ENCODE measurements around the gene FURIN.
"Not testable (repeated sequence)": the region's sequence is repeated elsewhere in the genome, so short reads cannot be mapped to it uniquely, and the experiment has no call there.

FURIN gene

GRCh38 chr15:90918034-90918788 lies 49.8 kb downstream of the FURIN start:
- DNase-seq = no peak

- no peak for DNase-seq
Observed at GRCh38 chr15:90918835-90919234, 50.4 kb downstream of the FURIN start.

GRCh38 chr15:90921887-90922286 lies 53.5 kb downstream of the FURIN start:
- DNase-seq = no peak

GRCh38 chr15:90922712-90923322 lies 54.4 kb downstream of the FURIN start:
- not testable (repeated sequence) for DNase-seq

GRCh38 chr15:90924375-90924774 lies 56.0 kb downstream of the FURIN start:
- DNase-seq = no peak

- DNase-seq = not testable (repeated sequence)
Observed at GRCh38 chr15:90926766-90927165, 58.4 kb downstream of the FURIN start.

GRCh38 chr15:90928106-90928505 lies 59.7 kb downstream of the FURIN start:
- not testable (repeated sequence) for DNase-seq

- no peak for DNase-seq
Observed at GRCh38 chr15:90929246-90930019, 61.0 kb downstream of the FURIN start.

- DNase-seq = no peak
Observed at GRCh38 chr15:90930861-90931574, 62.6 kb downstream of the FURIN start.

GRCh38 chr15:90931575-90931827 lies 63.1 kb downstream of the FURIN start:
- DNase-seq = no peak

GRCh38 chr15:90931828-90932659 lies 63.7 kb downstream of the FURIN start, which contains the start of gene HDDC3:
Gene HDDC3, minus strand, starts transcription at chr15:90932549. Its CDS starts 9 bp downstream, at chr15:90932540.
- DNase-seq = peak; percentile 77

- no peak for DNase-seq
Observed at GRCh38 chr15:90932660-90932991, 64.2 kb downstream of the FURIN start.

All from activated gamma-delta T cell (primary cell).